IPS-20b (cell line): ENCODE measurements around the gene ATP5PF.
A peak's percentile ranks its signal among the peaks of the same experiment; 100 is the strongest.
"Not testable (repeated sequence)": the region's sequence is repeated elsewhere in the genome, so short reads cannot be mapped to it uniquely, and the experiment has no call there.

Experiments used
- H3K27ac ChIP-seq: one replicate; pipeline ENCODE4 v1.5.1; 2013; ENCODE audit warnings: low read length
- H3K27me3 ChIP-seq: 2 replicates; pipeline ENCODE4 v1.6.1; 2013; ENCODE audit warnings: mild to moderate bottlenecking, low read length, inconsistent platforms; ENCODE audit not compliant: insufficient read depth
- H3K36me3 ChIP-seq: 2 replicates; pipeline ENCODE4 v1.6.1; 2013; ENCODE audit warnings: low read depth, mild to moderate bottlenecking, inconsistent platforms, low read length, moderate library complexity; ENCODE audit not compliant: insufficient read depth
- H3K4me1 ChIP-seq: 2 replicates; pipeline ENCODE4 v1.6.1; 2013; ENCODE audit warnings: mild to moderate bottlenecking, control low read depth, inconsistent platforms, low read length, moderate library complexity; ENCODE audit not compliant: insufficient read depth
- H3K4me3 ChIP-seq: 2 replicates; pipeline ENCODE4 v1.5.1; 2013; ENCODE audit warnings: mild to moderate bottlenecking, low read length, inconsistent platforms
- H3K9ac ChIP-seq: 2 replicates; pipeline ENCODE4 v1.6.1; 2013; ENCODE audit warnings: low read depth, mild to moderate bottlenecking, inconsistent platforms, low read length, moderate library complexity
- H3K9me3 ChIP-seq: 2 replicates; pipeline ENCODE4 v1.6.1; 2013; ENCODE audit warnings: mild to moderate bottlenecking, low read depth, low read length, inconsistent platforms; ENCODE audit not compliant: insufficient read depth

Gene ATP5PF

GRCh38 chr21:25734904-25735645 is at the start of gene ATP5PF, which contains the start of gene GABPA:
ATP5PF (minus strand) TSS chr21:25734904; CDS start chr21:25729794, 5,110 bp downstream.
GABPA (plus strand) TSS chr21:25734972; CDS start chr21:25741599, 6,627 bp downstream.
- Histone ChIP-seq H3K4me1 (peaks cover 6% of the 10 kb centered on the region; the same call in 1 of the 2 replicates), H3K9me3 (no peaks in the 10 kb centered on the region), H3K36me3 (peaks cover 5% of the 10 kb centered on the region; the same call in 1 of the 2 replicates), H3K9ac (peak within 1 kb of the TSS; percentile 99), H3K27ac (peak within 1 kb of the TSS; percentile 100), H3K27me3 (no peaks in the 10 kb centered on the region), H3K4me3 (peak within 1 kb of the TSS; percentile 96)

GRCh38 chr21:25778126-25778875 is 43.6 kb upstream of the ATP5PF start:
- H3K9ac ChIP-seq, H3K9me3 ChIP-seq, H3K4me3 ChIP-seq, H3K27me3 ChIP-seq, H3K27ac ChIP-seq, H3K4me1 ChIP-seq, H3K36me3 ChIP-seq: not testable (repeated sequence)

DNA sequence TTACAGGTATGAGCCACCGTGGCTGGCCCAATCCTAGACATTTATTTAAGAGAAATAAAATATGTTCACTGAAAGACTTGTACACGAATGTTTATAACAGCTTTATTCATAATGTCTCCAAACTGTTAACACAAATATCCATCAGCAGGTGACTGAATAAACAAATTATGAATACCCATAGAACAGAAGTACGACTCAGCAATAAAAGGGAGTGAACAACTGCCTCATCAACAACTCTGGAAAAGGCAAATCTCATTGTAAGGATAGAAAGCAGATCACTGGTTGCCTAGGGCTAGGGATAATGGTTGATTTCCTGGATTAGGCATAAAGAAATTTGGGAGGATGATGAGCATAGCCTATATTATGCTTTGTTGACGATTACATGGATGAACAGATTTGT is 41.7 kb upstream of the ATP5PF start:
- H3K36me3 ChIP-seq: no peaks in the 10 kb centered on the region
- H3K27me3 ChIP-seq: no peaks in the 10 kb centered on the region
- H3K4me3 ChIP-seq: no peak overlapping the region

GRCh38 chr21:25772686-25773085 is 38.0 kb upstream of the ATP5PF start:
- no peaks in the 10 kb centered on the region for H3K4me1 ChIP-seq
- H3K27me3 ChIP-seq: no peaks in the 10 kb centered on the region
- H3K4me3 ChIP-seq: no peak overlapping the region
- H3K36me3 ChIP-seq: no peaks in the 10 kb centered on the region; the same call in 1 of the 2 replicates
- no peak overlapping the region for H3K9ac ChIP-seq
- H3K9me3 ChIP-seq: no peaks in the 10 kb centered on the region
- no peak overlapping the region for H3K27ac ChIP-seq

More for the DNA sequence above, 41.7 kb upstream of the ATP5PF start:
- Histone ChIP-seq H3K9me3 (no peaks in the 10 kb centered on the region), H3K4me1 (no peaks in the 10 kb centered on the region), H3K9ac (no peak overlapping the region), H3K27ac (no peak overlapping the region)

DNA sequence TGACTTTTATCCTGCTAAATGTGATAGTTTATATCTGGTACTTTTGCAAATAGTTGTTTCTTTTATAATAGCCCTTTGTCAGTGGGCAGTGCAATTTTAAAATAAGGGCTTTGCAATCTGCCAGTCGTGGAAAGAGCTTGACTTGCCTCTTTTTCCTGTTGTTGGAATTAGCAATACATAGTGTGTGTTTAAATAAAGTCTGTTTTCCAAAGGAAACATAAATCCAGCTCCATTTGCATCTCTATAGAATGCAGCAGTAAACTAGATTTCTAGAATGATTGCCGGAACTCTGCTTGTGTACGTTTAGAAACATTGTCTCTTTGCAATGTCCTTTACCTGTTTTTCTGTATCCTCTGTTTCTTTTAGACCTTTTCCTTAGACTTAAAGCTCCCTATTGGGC is 33.2 kb upstream of the ATP5PF start:
- H3K36me3 ChIP-seq: peaks cover 43% of the 10 kb centered on the region
- H3K4me3 ChIP-seq: no peak overlapping the region
- H3K4me1 ChIP-seq: no peaks in the 10 kb centered on the region
- H3K27me3 ChIP-seq: no peaks in the 10 kb centered on the region
- H3K27ac ChIP-seq: no peak overlapping the region
- H3K9me3 ChIP-seq: no peaks in the 10 kb centered on the region
- H3K9ac ChIP-seq: no peak overlapping the region

- Histone ChIP-seq H3K9ac (no peak overlapping the region), H3K4me1 (no peaks in the 10 kb centered on the region), H3K36me3 (peaks cover 82% of the 10 kb centered on the region), H3K27me3 (no peaks in the 10 kb centered on the region), H3K4me3 (no peak overlapping the region), H3K9me3 (no peaks in the 10 kb centered on the region), H3K27ac (no peak overlapping the region)
Measured at GRCh38 chr21:25764065-25764464, 29.4 kb upstream of the ATP5PF start.

DNA sequence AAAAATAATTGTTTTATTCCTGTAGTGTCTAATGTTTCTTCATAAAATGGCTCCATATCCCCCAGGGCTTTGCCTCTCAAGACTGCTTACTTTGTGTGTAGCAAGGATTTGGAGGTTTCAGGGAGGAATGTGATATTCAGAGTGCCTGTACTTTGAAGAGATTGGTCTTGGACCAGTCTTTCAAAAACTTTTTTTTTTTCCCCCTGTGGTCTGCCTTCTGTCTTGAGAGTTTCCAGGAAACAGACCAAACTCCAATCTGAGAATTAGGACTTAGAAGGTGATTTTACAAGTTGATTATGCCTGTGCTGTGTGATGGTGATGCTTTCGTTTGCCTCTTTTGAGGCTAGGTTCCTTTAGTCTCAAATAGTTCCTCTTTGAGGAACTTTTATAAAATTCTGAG is 26.0 kb upstream of the ATP5PF start:
- no peaks in the 10 kb centered on the region for H3K4me1 ChIP-seq
- no peak overlapping the region for H3K9ac ChIP-seq
- H3K4me3 ChIP-seq: no peak overlapping the region
- no peaks in the 10 kb centered on the region for H3K9me3 ChIP-seq
- H3K36me3 ChIP-seq: peaks cover 94% of the 10 kb centered on the region
- no peaks in the 10 kb centered on the region for H3K27me3 ChIP-seq
- H3K27ac ChIP-seq: no peak overlapping the region

GRCh38 chr21:25760061-25760460 is 25.4 kb upstream of the ATP5PF start:
- H3K9ac ChIP-seq: no peak overlapping the region
- no peaks in the 10 kb centered on the region for H3K4me1 ChIP-seq
- no peak overlapping the region for H3K4me3 ChIP-seq
- no peaks in the 10 kb centered on the region for H3K27me3 ChIP-seq
- H3K9me3 ChIP-seq: no peaks in the 10 kb centered on the region
- no peak overlapping the region for H3K27ac ChIP-seq
- peaks cover 93% of the 10 kb centered on the region for H3K36me3 ChIP-seq

DNA sequence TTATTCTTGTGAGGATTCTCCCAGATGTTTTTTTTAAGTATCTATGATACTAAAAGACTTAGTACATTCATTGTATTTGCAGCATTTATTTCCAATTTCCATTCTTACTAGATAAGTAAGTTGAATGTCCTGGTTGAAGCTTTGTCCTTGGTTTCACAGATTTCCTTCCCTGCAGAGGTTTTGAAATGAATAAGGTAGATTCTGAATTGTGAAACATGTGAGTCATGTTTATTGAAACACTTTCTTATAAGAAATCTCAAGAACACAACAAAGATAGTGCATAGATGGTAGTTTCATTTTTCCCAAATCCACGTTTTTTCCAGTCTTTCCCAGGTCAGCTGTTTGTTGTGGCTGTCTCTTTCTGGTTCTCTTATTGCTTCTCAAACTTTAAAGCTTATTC is 24.9 kb upstream of the ATP5PF start:
- no peaks in the 10 kb centered on the region for H3K27me3 ChIP-seq
- no peak overlapping the region for H3K27ac ChIP-seq
- H3K9me3 ChIP-seq: no peaks in the 10 kb centered on the region
- H3K4me3 ChIP-seq: no peak overlapping the region
- H3K4me1 ChIP-seq: no peaks in the 10 kb centered on the region
- peaks cover 88% of the 10 kb centered on the region for H3K36me3 ChIP-seq
- H3K9ac ChIP-seq: no peak overlapping the region

DNA sequence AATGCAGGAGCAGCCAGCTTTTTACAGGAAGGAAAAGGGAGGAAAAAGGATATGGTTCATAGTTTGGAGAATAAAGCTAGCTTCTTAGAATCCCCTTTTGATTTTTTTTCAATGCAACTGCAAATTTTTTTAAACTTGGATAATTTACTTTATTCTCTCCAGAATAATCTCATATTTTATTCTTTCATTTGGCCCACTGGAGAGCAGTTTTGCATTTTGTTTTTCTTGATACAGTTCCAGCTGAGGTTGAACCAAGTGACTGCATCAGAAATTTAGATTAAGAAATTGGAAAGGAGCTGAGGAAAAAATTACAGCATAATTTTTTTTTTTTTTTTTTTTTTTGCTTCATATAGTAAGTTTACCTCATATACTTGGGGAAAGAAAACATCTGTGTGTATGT is 22.8 kb upstream of the ATP5PF start:
- Histone ChIP-seq H3K27me3 (no peaks in the 10 kb centered on the region), H3K27ac (no peak overlapping the region), H3K4me3 (no peak overlapping the region), H3K9me3 (no peaks in the 10 kb centered on the region), H3K4me1 (no peaks in the 10 kb centered on the region), H3K36me3 (peaks cover 82% of the 10 kb centered on the region), H3K9ac (no peak overlapping the region)

DNA sequence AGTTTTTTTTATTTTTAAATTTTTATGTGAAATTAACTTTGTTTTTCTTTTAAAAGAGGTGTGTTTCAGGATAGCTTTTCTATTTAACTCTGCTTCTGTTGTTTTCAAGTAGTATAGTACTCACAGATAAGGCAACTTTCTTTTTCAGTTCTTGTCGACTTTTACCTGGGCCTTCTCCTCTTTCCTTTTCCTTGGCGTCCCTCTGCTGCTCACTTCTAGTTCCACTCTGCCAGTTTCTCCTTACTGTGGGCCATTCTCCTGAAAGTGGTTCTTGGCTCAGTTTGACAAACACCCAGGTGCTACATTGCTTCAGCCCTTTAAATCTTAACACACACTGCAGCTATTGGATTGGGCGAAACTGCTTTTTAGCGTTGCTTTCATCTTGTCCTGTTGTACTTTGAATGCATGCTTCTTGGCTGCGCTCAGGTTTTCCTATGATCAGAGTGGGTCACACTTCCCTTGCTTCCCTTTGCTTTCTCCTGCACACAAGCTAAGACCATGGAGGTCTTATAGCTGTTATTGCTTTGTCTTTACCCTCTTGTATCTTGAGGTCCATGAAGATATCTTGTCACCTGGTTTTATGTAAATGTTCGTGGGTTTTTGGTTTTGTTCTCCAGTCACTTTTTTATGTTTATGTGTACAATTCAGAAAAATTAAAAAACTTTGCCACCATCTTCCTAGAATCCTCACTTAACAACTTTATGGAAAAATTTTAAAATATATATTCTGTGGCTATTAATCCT is 21.7 kb upstream of the ATP5PF start:
- Histone ChIP-seq H3K4me1 (no peaks in the 10 kb centered on the region), H3K27ac (no peak overlapping the region), H3K4me3 (no peak overlapping the region), H3K27me3 (no peaks in the 10 kb centered on the region), H3K36me3 (peaks cover 80% of the 10 kb centered on the region), H3K9ac (no peak overlapping the region), H3K9me3 (no peaks in the 10 kb centered on the region)
